ENCODE measurements around the gene TIMM22.
"Not testable (repeated sequence)": the region's sequence is repeated elsewhere in the genome, so short reads cannot be mapped to it uniquely, and the experiment has no call there.

TIMM22 gene

GRCh38 chr17:967122-967521 lies 29.8 kb upstream of the TIMM22 start:
- no peaks in the 10 kb centered on the region for H3K9me3 Mint-ChIP-seq

GRCh38 chr17:968812-969730 lies 27.9 kb upstream of the TIMM22 start:
- ATAC-seq (no peak), DNase-seq (no peak)
- no peaks in the 10 kb centered on the region for H3K4me1 Mint-ChIP-seq
- H3K9me3 Mint-ChIP-seq: no peaks in the 10 kb centered on the region
- peaks cover 65% of the 10 kb centered on the region for H3K27me3 Mint-ChIP-seq
- H3K27ac Mint-ChIP-seq: no peak overlapping the region
- H3K4me3 Mint-ChIP-seq: peak overlapping the region; percentile 12 to 45

More at GRCh38 chr17:967122-967521, 29.8 kb upstream of the TIMM22 start:
- no peak for DNase-seq
- Mint-ChIP-seq H3K4me1 (no peaks in the 10 kb centered on the region), H3K27ac (peak overlapping the region in 1 of 2 donors; percentile 75), H3K4me3 (no peak overlapping the region), H3K27me3 (peaks cover 62% of the 10 kb centered on the region)
- no peak for ATAC-seq

GRCh38 chr17:969811-970355 lies 27.0 kb upstream of the TIMM22 start:
- ATAC-seq: no peak
- H3K27ac Mint-ChIP-seq: no peak overlapping the region
- no peak for DNase-seq
- H3K27me3 Mint-ChIP-seq: peaks cover 63% of the 10 kb centered on the region
- H3K4me3 Mint-ChIP-seq: peak overlapping the region; percentile 12 to 45
- no peaks in the 10 kb centered on the region for H3K4me1 Mint-ChIP-seq
- H3K9me3 Mint-ChIP-seq: no peaks in the 10 kb centered on the region

- Mint-ChIP-seq H3K9me3 (no peaks in the 10 kb centered on the region), H3K27me3 (peaks cover 63% of the 10 kb centered on the region), H3K27ac (no peak overlapping the region), H3K4me1 (no peaks in the 10 kb centered on the region), H3K4me3 (no peak overlapping the region)
- no peak for ATAC-seq
- no peak for DNase-seq
Observed at GRCh38 chr17:970364-970763, 26.6 kb upstream of the TIMM22 start.

GRCh38 chr17:971861-972260 lies 25.1 kb upstream of the TIMM22 start:
- peaks cover 72% of the 10 kb centered on the region for H3K27me3 Mint-ChIP-seq
- H3K27ac Mint-ChIP-seq, H3K4me3 Mint-ChIP-seq, DNase-seq, H3K4me1 Mint-ChIP-seq, ATAC-seq, H3K9me3 Mint-ChIP-seq: not testable (repeated sequence)

- Mint-ChIP-seq H3K9me3 (no peaks in the 10 kb centered on the region), H3K27me3 (peaks cover 72% of the 10 kb centered on the region), H3K4me1 (peaks cover 2% of the 10 kb centered on the region), H3K4me3 (no peak overlapping the region), H3K27ac (no peak overlapping the region)
- ATAC-seq: no peak
- no peak for DNase-seq
Observed at GRCh38 chr17:973053-973452, 23.9 kb upstream of the TIMM22 start.

- H3K27me3 Mint-ChIP-seq: peaks cover 60% of the 10 kb centered on the region
- not testable (repeated sequence) for H3K4me3 Mint-ChIP-seq, DNase-seq, H3K9me3 Mint-ChIP-seq, H3K27ac Mint-ChIP-seq, H3K4me1 Mint-ChIP-seq, ATAC-seq
Observed at GRCh38 chr17:974778-975177, 22.2 kb upstream of the TIMM22 start.

- DNase-seq (no peak), ATAC-seq (no peak)
- H3K27me3 Mint-ChIP-seq: peaks cover 54% of the 10 kb centered on the region
- no peaks in the 10 kb centered on the region for H3K9me3 Mint-ChIP-seq
- peaks cover 12% of the 10 kb centered on the region for H3K4me1 Mint-ChIP-seq
- no peak overlapping the region for H3K4me3 Mint-ChIP-seq
- no peak overlapping the region for H3K27ac Mint-ChIP-seq
Observed at GRCh38 chr17:975371-975915, 21.5 kb upstream of the TIMM22 start.

GRCh38 chr17:976312-976711 lies 20.6 kb upstream of the TIMM22 start:
- DNase-seq: no peak
- no peaks in the 10 kb centered on the region for H3K9me3 Mint-ChIP-seq
- ATAC-seq: no peak
- H3K27ac Mint-ChIP-seq: no peak overlapping the region
- H3K27me3 Mint-ChIP-seq: peaks cover 52% of the 10 kb centered on the region
- peaks cover 21% of the 10 kb centered on the region for H3K4me1 Mint-ChIP-seq
- H3K4me3 Mint-ChIP-seq: no peak overlapping the region

GRCh38 chr17:977166-977565 lies 19.8 kb upstream of the TIMM22 start:
- peaks cover 22% of the 10 kb centered on the region for H3K4me1 Mint-ChIP-seq
- no peak overlapping the region for H3K4me3 Mint-ChIP-seq
- H3K27me3 Mint-ChIP-seq: peaks cover 52% of the 10 kb centered on the region
- no peak overlapping the region for H3K27ac Mint-ChIP-seq
- no peaks in the 10 kb centered on the region for H3K9me3 Mint-ChIP-seq
- no peak for DNase-seq
- no peak for ATAC-seq

GRCh38 chr17:978103-979093 lies 18.5 kb upstream of the TIMM22 start:
- peaks cover 39% of the 10 kb centered on the region for H3K27me3 Mint-ChIP-seq
- H3K4me1 Mint-ChIP-seq: peaks cover 22% of the 10 kb centered on the region
- peak overlapping the region; percentile 70 to 75 for H3K4me3 Mint-ChIP-seq
- ATAC-seq: no peak
- peak in 1 of 2 donors; percentile 14 for DNase-seq
- H3K9me3 Mint-ChIP-seq: no peaks in the 10 kb centered on the region
- H3K27ac Mint-ChIP-seq: no peak overlapping the region

- peaks cover 22% of the 10 kb centered on the region for H3K4me1 Mint-ChIP-seq
- ATAC-seq: peak; percentile 44
Observed at GRCh38 chr17:979212-979538, 17.8 kb upstream of the TIMM22 start.

GRCh38 chr17:979539-980405 lies 17.2 kb upstream of the TIMM22 start, which contains the start of gene NXN:
NXN (minus strand) TSS chr17:979776.
- H3K27me3 Mint-ChIP-seq: peaks cover 37% of the 10 kb centered on the region
- peaks cover 22% of the 10 kb centered on the region for H3K4me1 Mint-ChIP-seq
- H3K9me3 Mint-ChIP-seq: no peaks in the 10 kb centered on the region
- H3K4me3 Mint-ChIP-seq: peak within 1 kb of the TSS; percentile 82 to 84
- no peak within 1 kb of the TSS for H3K27ac Mint-ChIP-seq
- ATAC-seq (peak; percentile 87), DNase-seq (peak; percentile 81 to 89)

More at GRCh38 chr17:979212-979538, 17.8 kb upstream of the TIMM22 start:
- Mint-ChIP-seq H3K27me3 (peaks cover 39% of the 10 kb centered on the region), H3K9me3 (no peaks in the 10 kb centered on the region), H3K27ac (no peak overlapping the region), H3K4me3 (peak overlapping the region in 1 of 2 donors; percentile 82)
- DNase-seq: no peak
